ENCODE measurements around the gene TNFSF11.

Gene TNFSF11

DNA sequence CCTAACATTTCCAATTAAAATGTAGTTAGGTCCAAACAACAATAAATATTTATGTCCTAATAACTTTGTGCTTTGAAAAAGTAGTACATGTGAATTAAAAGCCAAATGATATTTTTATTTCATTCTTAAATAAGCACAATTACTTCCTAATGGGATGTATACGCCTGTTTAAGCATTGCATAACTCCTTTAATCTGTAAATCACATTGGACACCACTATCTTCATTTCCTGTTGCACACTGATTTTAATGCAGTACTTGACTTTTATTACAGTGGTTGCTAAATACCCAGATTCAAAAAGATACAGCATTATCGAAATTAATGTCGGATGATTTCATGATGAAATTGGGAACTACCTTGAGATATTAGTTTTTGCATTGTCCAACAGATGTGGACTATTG lies 70.9 kb downstream of the TNFSF11 start:
- TF ChIP-seq ZNF274 (IDR thresholded peaks at IDR 0.05; ENCODE audit: low read depth, low read length) = no peak
- H3K4me3 ChIP-seq (ENCODE audit: low read length) = no peak overlapping the region

DNA sequence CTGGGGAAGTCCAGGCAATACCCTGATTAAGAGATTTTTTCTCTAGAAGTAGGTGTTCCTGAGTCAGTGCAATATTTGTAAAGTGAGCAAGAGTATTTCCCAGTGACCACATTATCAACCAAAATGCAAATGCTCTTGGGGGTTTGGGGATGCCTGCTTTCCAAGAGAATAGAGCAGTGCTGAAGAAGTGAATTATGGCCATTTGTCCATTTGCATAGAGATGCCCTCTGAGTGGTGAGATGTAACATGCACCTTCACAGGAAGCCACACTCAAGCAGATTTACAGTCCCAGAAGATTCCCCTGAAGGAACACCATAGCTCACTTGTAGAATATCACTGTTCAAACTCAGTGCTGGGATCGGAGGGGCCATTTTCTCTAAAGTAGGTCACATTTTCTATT lies 71.8 kb downstream of the TNFSF11 start:
- no peak overlapping the region for H3K4me3 ChIP-seq (ENCODE audit: low read length)
- no peak for TF ChIP-seq ZNF274 (IDR thresholded peaks at IDR 0.05; ENCODE audit: low read depth, low read length)

DNA sequence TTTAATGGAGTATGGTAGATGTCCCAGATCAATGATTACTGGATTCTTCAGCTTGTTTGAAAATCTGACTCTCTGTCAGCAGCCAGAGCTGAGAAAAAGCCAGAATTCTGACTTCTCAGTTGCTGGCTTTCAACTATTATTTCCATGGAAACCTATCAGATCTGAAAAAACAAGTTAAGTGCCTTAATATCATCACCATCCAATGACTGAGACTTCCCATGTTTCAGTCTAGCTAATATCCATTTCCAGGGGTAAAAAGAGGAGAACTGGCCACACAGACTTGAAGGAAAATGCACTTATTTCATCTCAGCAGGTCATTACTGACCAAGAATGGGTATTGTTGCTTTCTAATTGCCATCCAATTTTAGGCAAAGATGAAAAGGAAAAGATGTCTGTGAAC lies 75.2 kb downstream of the TNFSF11 start:
- TF ChIP-seq ZNF274 (IDR thresholded peaks at IDR 0.05; ENCODE audit: low read depth, low read length) = no peak

DNA sequence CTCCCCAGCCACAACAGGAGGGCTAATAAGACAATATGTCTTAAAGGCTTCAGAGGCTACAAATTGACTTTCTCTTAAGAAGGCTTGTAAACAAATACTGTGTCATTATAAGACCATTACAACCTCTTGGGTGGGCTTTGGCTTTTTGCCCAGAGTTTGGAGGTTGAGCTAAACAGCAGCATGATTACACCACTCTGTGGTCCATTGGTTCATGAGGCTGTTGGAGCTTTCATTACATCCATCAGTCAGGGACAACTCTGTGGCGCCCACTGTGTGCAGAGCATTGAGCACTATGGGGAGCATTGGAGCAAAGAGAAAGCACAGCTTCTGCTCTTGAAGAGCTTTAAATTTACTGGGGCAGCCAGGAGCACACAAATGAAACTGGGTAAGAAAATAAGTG lies 75.9 kb downstream of the TNFSF11 start:
- TF ChIP-seq ZNF274 (IDR thresholded peaks at IDR 0.05; ENCODE audit: low read depth, low read length) = no peak
- H3K4me3 ChIP-seq (ENCODE audit: low read length) = no peak overlapping the region

More for the DNA sequence above, 75.2 kb downstream of the TNFSF11 start:
- no peak overlapping the region for H3K4me3 ChIP-seq (ENCODE audit: low read length)

- no peak for TF ChIP-seq ZNF274 (IDR thresholded peaks at IDR 0.05; ENCODE audit: low read depth, low read length)
- H3K4me3 ChIP-seq (ENCODE audit: low read length) = no peak overlapping the region
Observed at GRCh38 chr13:42650506-42650905, 76.6 kb downstream of the TNFSF11 start.

GRCh38 chr13:42651936-42652641 lies 78.1 kb downstream of the TNFSF11 start:
- H3K4me3 ChIP-seq (ENCODE audit: low read length) = no peak overlapping the region
- no peak for TF ChIP-seq ZNF274 (IDR thresholded peaks at IDR 0.05; ENCODE audit: low read depth, low read length)

GRCh38 chr13:42652642-42653415 lies 78.9 kb downstream of the TNFSF11 start:
- TF ChIP-seq ZNF274 (IDR thresholded peaks at IDR 0.05; ENCODE audit: low read depth, low read length) = no peak
- no peak overlapping the region for H3K4me3 ChIP-seq (ENCODE audit: low read length)

DNA sequence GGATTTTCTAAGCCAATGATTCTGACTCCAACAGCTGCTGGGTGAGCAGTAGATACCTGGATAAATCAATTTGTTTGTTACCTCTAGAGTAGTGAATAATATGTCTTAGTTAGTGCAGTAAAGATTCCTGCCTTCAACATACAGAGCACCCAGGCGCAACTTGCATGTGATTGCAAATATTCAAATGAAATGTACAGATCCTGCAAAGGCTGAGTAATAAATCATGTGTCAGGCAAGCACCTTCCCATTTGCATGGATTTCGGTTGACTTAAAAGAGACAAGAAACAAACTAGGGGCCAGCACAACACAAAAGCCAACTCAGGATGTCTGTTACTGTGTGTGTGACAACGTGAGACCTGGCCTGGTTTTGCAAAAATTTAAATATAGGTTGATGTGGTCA lies 79.7 kb downstream of the TNFSF11 start:
- TF ChIP-seq ZNF274 (IDR thresholded peaks at IDR 0.05; ENCODE audit: low read depth, low read length) = no peak
- H3K4me3 ChIP-seq (ENCODE audit: low read length) = no peak overlapping the region

DNA sequence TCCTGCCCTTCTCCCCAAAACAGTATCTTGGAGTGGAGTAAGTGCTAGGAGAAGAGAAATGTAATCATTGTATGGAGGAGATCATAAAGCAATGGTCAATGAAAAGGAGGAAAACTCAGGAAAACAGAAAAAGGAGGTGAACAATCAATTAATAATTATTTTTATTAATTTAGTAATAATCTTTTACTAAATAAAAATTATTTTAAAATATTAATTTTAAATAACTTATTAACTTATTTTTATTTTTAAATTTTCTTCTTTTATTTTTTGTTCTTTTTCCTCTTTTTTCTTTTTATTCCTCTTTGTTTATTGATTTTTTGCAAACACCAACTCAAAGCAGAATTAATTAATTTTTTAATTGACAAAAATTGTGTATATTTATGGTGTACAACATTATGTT lies 80.3 kb downstream of the TNFSF11 start:
- H3K4me3 ChIP-seq (ENCODE audit: low read length) = no peak overlapping the region
- TF ChIP-seq ZNF274 (IDR thresholded peaks at IDR 0.05; ENCODE audit: low read depth, low read length) = no peak

GRCh38 chr13:42654722-42655121 lies 80.8 kb downstream of the TNFSF11 start:
- TF ChIP-seq ZNF274 (IDR thresholded peaks at IDR 0.05; ENCODE audit: low read depth, low read length) = no peak
- H3K4me3 ChIP-seq (ENCODE audit: low read length) = no peak overlapping the region

- TF ChIP-seq ZNF274 (IDR thresholded peaks at IDR 0.05; ENCODE audit: low read depth, low read length) = no peak
Observed at GRCh38 chr13:42656161-42656560, 82.2 kb downstream of the TNFSF11 start.

DNA sequence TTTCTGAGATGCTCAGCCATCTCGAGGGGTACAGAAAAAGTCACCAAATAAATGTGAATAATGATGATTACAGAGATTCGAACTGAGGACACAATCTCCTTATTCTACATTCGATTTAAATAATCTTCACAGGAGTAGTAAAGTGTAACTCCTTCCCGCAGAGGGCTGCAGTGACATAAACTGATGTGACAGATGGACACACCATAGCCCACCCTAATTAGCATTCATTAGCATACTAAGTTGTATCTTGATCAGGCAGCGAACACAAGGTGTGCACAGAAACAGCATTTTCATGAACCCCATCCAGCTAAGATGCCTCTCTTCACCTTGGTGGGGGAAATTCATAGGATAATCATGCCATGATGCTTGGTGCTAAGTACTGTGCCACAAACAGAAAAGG lies 83.0 kb downstream of the TNFSF11 start:
- H3K4me3 ChIP-seq (ENCODE audit: low read length) = no peak overlapping the region
- no peak for TF ChIP-seq ZNF274 (IDR thresholded peaks at IDR 0.05; ENCODE audit: low read depth, low read length)

More at GRCh38 chr13:42656161-42656560, 82.2 kb downstream of the TNFSF11 start:
- H3K4me3 ChIP-seq (ENCODE audit: low read length) = no peak overlapping the region
